Common myeloid progenitor, CD34-positive (primary cell): Measurements from ENCODE around the gene MAU2.

Source experiments
- CTCF ChIA-PET: fragments of 350-600 bp; sonication (Branson Sonifier 250); formaldehyde crosslinking; loops from one replicate; lab custom pipeline; 2021; ENCODE audit warnings: antibody characterized with exemption; lab: Charles Lee
- POLR2A ChIA-PET: fragments of 350-600 bp; sonication (Branson Sonifier 250); formaldehyde crosslinking; loops from one replicate; lab custom pipeline; 2021; ENCODE audit warnings: antibody characterized with exemption; lab: Charles Lee
- DNase-seq, 3 donors: peaks; one replicate each; pipeline versions ENCODE4 v3.0.0 to v3.0.0-alpha.2; 2013
- H3K27ac ChIP-seq, 2 experiments: 1 replicate in 1 of 2; 2 replicates in 1 of 2; pipeline ENCODE4 v1.7.0; 2013; ENCODE audit warnings: inconsistent platforms in 2 of 2, low read length in 2 of 2, mild to moderate bottlenecking in 2 of 2, low read depth in 1 of 2, moderate library complexity in 1 of 2; ENCODE audit not compliant: severe bottlenecking in 2 of 2, insufficient read depth in 1 of 2, poor library complexity in 1 of 2
- H3K27me3 ChIP-seq, 5 experiments: replicated peaks in 2 of 5; 1 replicate in 3 of 5; 2 replicates in 2 of 5; pipeline versions ENCODE4 v1.6.1 to v1.7.0; 2013; ENCODE audit warnings: low read length in 4 of 5, mild to moderate bottlenecking in 2 of 5, moderate library complexity in 2 of 5, inconsistent platforms in 1 of 5; ENCODE audit not compliant: insufficient read depth in 5 of 5, control insufficient read depth in 4 of 5
- H3K36me3 ChIP-seq, 4 experiments: 1 replicate in 2 of 4; 2 replicates in 2 of 4; pipeline versions ENCODE4 v1.6.1 to v1.7.0; 2013; ENCODE audit warnings: low read length in 3 of 4, control low read depth in 1 of 4, mild to moderate bottlenecking in 1 of 4; ENCODE audit not compliant: control insufficient read depth in 4 of 4, insufficient read depth in 4 of 4
- H3K4me1 ChIP-seq, 4 experiments: 1 replicate in 3 of 4; 2 replicates in 1 of 4; pipeline versions ENCODE4 v1.6.1 to v1.7.1; 2013; ENCODE audit warnings: low read length in 3 of 4, mild to moderate bottlenecking in 3 of 4, control low read depth in 1 of 4, inconsistent platforms in 1 of 4, moderate library complexity in 1 of 4; ENCODE audit not compliant: control insufficient read depth in 4 of 4, insufficient read depth in 4 of 4; ENCODE audit errors: control extremely low read depth in 1 of 4
- H3K4me3 ChIP-seq, 7 experiments: 1 replicate in 4 of 7; 2 replicates in 3 of 7; pipeline versions ENCODE4 v1.5.1 to v1.7.0; 2013; ENCODE audit warnings: mild to moderate bottlenecking in 7 of 7, low read length in 6 of 7, moderate library complexity in 6 of 7, inconsistent platforms in 2 of 7, low read depth in 2 of 7, control low read depth in 1 of 7; ENCODE audit not compliant: insufficient read depth in 4 of 7, control insufficient read depth in 1 of 7; ENCODE audit errors: extremely low read depth in 1 of 7
- H3K9me3 ChIP-seq, 5 experiments: 1 replicate in 4 of 5; 2 replicates in 1 of 5; pipeline versions ENCODE4 v1.6.1 to v1.7.1; 2013; ENCODE audit warnings: low read length in 4 of 5, mild to moderate bottlenecking in 2 of 5, inconsistent platforms in 1 of 5, low read depth in 1 of 5, moderate library complexity in 1 of 5; ENCODE audit not compliant: control insufficient read depth in 4 of 5, insufficient read depth in 2 of 5; ENCODE audit errors: control extremely low read depth in 1 of 5
- WGBS: methylation state at CpG from one replicate; pipeline ENCODE4 v1.1.5; 2013; ENCODE audit not compliant: insufficient coverage; 5-methylcytosine and 5-hydroxymethylcytosine counted together

The MAU2 gene

GRCh38 chr19:19321141-19321577 is 530 bp downstream of the MAU2 start:
- Histone ChIP-seq H3K27me3 (no peaks in the 10 kb centered on the region), H3K4me1 (peaks cover 3 to 25% (median 21%) of the 10 kb centered on the region in 4 experiments), H3K4me3 (peak overlapping the region; percentile 89 to 100 (median 98)), H3K9me3 (no peaks in the 10 kb centered on the region), H3K36me3 (peaks cover 8 to 27% (median 20%) of the 10 kb centered on the region in 4 experiments), H3K27ac (peak overlapping the region; percentile 94 to 97)
- peak; percentile 34 to 45 (median 40) for DNase-seq
- under 1% methylated on average over 25 of the region's 34 CpGs for WGBS
- POLR2A ChIA-PET: interaction anchor here (1.1 kb wide), 1 partner anchor 13 kb away, joined by 3 read pairs; no protein-coding TSS in a partner anchor
- CTCF ChIA-PET: no interaction called here

- ChIA-PET POLR2A (no interaction called here), CTCF (interaction anchor here (0.7 to 1.2 kb wide), 5 partner anchors 10 to 165 kb away, joined by 3 read pairs; no protein-coding TSS in a partner anchor)
- Histone ChIP-seq H3K4me3 (no peak overlapping the region), H3K9me3 (no peaks in the 10 kb centered on the region), H3K4me1 (peaks cover 3 to 28% (median 23%) of the 10 kb centered on the region in 4 experiments), H3K27me3 (no peaks in the 10 kb centered on the region), H3K36me3 (peaks cover 8 to 34% (median 22%) of the 10 kb centered on the region in 4 experiments), H3K27ac (no peak overlapping the region)
- WGBS: 94% methylated on average over 7 of the region's 7 CpGs
- DNase-seq: no peak
Measured at GRCh38 chr19:19324059-19324770, 3.6 kb downstream of the MAU2 start.

DNA sequence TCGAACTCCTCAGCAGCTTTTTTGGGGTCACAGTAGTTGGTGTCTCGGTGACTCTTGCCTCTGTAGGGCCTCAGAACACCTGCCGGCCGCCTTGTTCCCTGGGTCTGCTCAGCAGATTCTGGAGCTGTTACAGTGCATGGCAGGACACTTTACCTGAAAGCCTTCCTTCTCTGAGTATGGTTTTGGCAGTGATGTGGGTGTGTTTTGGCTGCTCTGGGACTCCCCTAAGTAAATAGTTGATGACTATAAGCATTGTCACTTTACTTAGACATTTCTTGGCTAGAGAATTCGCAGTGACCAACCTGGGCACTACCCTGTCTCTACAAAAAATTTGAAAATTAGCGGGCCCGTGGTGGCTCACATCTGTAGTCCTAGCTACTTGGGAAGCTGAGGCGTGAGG is 7.0 kb downstream of the MAU2 start:
- Histone ChIP-seq H3K27ac (peak overlapping the region in 1 of 2 experiments; percentile 38), H3K4me1 (peaks cover 0 to 13% (median 4%) of the 10 kb centered on the region in 4 experiments), H3K9me3 (no peaks in the 10 kb centered on the region), H3K27me3 (no peaks in the 10 kb centered on the region), H3K4me3 (no peak overlapping the region), H3K36me3 (peaks cover 8 to 55% (median 44%) of the 10 kb centered on the region in 4 experiments)
- ChIA-PET POLR2A (no interaction called here), CTCF (no interaction called here)
- DNase-seq: no peak
- WGBS: 98% methylated on average over 7 of the region's 8 CpGs

GRCh38 chr19:19329126-19329525 is 8.5 kb downstream of the MAU2 start:
- ChIA-PET CTCF (no interaction called here), POLR2A (no interaction called here)
- H3K4me1 ChIP-seq: peaks cover 0 to 13% (median 4%) of the 10 kb centered on the region in 4 experiments
- H3K27ac ChIP-seq: peak overlapping the region in 1 of 2 experiments; percentile 7
- no peaks in the 10 kb centered on the region for H3K9me3 ChIP-seq
- H3K4me3 ChIP-seq: no peak overlapping the region
- no peaks in the 10 kb centered on the region for H3K27me3 ChIP-seq
- H3K36me3 ChIP-seq: peaks cover 4 to 62% (median 47%) of the 10 kb centered on the region in 4 experiments
- 26% methylated on average over 6 of the region's 6 CpGs for WGBS
- DNase-seq: peak; percentile 16 to 62 (median 55)

- ChIA-PET CTCF (interaction anchor here (0.6 to 1.1 kb wide), 3 partner anchors 11 to 156 kb away, joined by 3 to 5 read pairs (median 3); no protein-coding TSS in a partner anchor), POLR2A (interaction anchor here (1.0 kb wide), 1 partner anchor 13 kb away, joined by 3 read pairs; no protein-coding TSS in a partner anchor)
- Histone ChIP-seq H3K27me3 (no peaks in the 10 kb centered on the region), H3K36me3 (peaks cover 5 to 89% (median 64%) of the 10 kb centered on the region in 4 experiments), H3K27ac (peak overlapping the region in 1 of 2 experiments; percentile 12), H3K4me3 (no peak overlapping the region), H3K9me3 (no peaks in the 10 kb centered on the region), H3K4me1 (peaks cover 0 to 2% (median under 1%) of the 10 kb centered on the region in 4 experiments)
- WGBS: 95% methylated on average over 22 of the region's 22 CpGs
- DNase-seq: no peak
Measured at GRCh38 chr19:19334063-19334988, 13.7 kb downstream of the MAU2 start.

- Histone ChIP-seq H3K27ac (no peak overlapping the region), H3K4me3 (no peak overlapping the region), H3K9me3 (no peaks in the 10 kb centered on the region), H3K4me1 (no peaks in the 10 kb centered on the region), H3K36me3 (peaks cover 5 to 88% (median 62%) of the 10 kb centered on the region in 4 experiments), H3K27me3 (no peaks in the 10 kb centered on the region)
- ChIA-PET CTCF (interaction anchor here (0.6 kb wide), 1 partner anchor 58 kb away, joined by 3 read pairs; no protein-coding TSS in a partner anchor), POLR2A (no interaction called here)
- no peak for DNase-seq
- WGBS: 100% methylated on average over 3 of the region's 3 CpGs
Measured at GRCh38 chr19:19334989-19335344, 14.3 kb downstream of the MAU2 start.
